Measurements from ENCODE around the gene GALNTL6. TPM values are rescaled to one million over a fixed set of nuclear protein-coding genes. Genes with fewer than 3 reads are reported as not detected.
"Not testable (repeated sequence)": the region's sequence is repeated elsewhere in the genome, so short reads cannot be mapped to it uniquely, and the experiment has no call there.

Gene GALNTL6
- total RNA-seq, 2 experiments from 2014 or later: not detected

DNA sequence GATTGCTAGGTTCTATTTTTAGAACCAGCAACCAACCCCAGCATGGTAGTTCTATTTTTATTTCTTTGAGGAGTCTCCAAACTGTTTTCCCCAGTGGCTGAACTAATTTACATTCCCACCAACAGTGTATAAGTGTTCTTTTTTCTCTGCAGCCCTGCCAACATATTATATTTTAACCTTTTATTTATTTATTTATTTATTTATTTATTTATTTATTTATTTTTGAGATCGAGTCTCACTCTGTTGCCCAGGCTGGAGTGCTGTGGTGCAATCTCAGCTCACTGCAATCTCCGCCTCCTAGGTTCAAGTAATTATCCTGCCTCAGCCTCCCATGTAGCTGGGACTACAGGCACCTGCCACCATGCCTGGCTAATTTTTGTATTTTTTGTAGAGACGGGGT is 1074.2 kb downstream of the GALNTL6 start:
- H3K27me3 Mint-ChIP-seq (ENCODE audit: low read depth); intact Hi-C loops (cut with micrococcal nuclease); H3K27ac Mint-ChIP-seq; H3K4me1 Mint-ChIP-seq (ENCODE audit: low read depth); H3K4me3 Mint-ChIP-seq; DNase-seq; H3K9me3 Mint-ChIP-seq; H3K36me3 Mint-ChIP-seq (ENCODE audit: low read depth); CTCF ChIA-PET: not testable (repeated sequence)

DNA sequence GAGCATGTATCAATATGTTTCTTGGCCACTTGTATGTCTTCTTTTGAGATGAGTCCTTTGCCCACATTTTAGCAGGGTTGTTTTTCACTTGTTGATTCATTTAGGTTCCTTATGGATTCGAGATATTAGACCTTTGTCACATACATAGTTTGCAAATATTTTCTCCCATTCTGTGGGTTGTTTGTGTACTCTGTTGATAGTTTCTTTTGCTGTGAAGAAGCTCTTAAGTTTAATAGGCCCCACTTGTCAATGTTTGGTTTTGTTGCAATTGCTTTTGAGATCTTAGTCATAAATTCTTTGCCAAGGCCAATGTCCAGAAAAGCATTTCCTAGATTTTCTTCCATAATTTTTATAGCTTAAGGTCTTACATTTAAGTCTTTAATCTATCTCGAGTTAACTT is 1074.8 kb downstream of the GALNTL6 start:
- CTCF ChIA-PET: no interaction called here
- H3K27ac Mint-ChIP-seq: no peak overlapping the region

DNA sequence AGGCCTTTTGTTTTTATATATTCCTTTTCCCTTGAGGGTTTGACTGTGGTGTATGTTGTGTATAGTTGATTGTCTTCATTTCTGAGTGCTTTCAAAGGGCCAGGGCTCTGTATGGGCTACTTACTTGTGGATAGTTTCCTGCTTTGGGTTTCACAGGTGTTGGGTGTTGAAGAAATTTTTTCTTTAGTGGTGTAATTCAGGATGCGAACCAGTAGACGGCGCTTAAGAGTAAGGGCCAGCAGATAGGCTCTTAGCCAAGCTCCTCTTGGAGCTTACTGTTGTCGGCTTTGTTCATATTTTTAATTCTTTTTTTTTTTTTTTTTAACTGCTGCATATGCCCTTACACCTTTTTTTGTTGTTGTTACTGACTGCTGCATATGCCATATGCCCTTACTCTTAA is 1079.1 kb downstream of the GALNTL6 start:
- H3K4me1 Mint-ChIP-seq (ENCODE audit: low read depth): no peaks in the 10 kb centered on the region
- no peak overlapping the region for H3K27ac Mint-ChIP-seq
- peaks cover 7% of the 10 kb centered on the region for H3K9me3 Mint-ChIP-seq
- CTCF ChIA-PET: interaction anchor here (0.6 to 1.1 kb wide), 2 partner anchors 252 to 1986 kb away, joined by 3 read pairs; no protein-coding TSS in a partner anchor
- DNase-seq: no peak
- no peak overlapping the region for H3K4me3 Mint-ChIP-seq
- H3K27me3 Mint-ChIP-seq (ENCODE audit: low read depth): peaks cover 2% of the 10 kb centered on the region
- intact Hi-C loops (cut with micrococcal nuclease): no loop called here
- H3K36me3 Mint-ChIP-seq (ENCODE audit: low read depth): no peaks in the 10 kb centered on the region

More for the DNA sequence above, 1074.8 kb downstream of the GALNTL6 start:
- Mint-ChIP-seq H3K27me3 (ENCODE audit: low read depth) (peaks cover 2% of the 10 kb centered on the region), H3K4me1 (ENCODE audit: low read depth) (no peaks in the 10 kb centered on the region), H3K4me3 (no peak overlapping the region), H3K36me3 (ENCODE audit: low read depth) (no peaks in the 10 kb centered on the region), H3K9me3 (peaks cover 4% of the 10 kb centered on the region)
- no peak for DNase-seq
- intact Hi-C loops (cut with micrococcal nuclease): no loop called here

DNA sequence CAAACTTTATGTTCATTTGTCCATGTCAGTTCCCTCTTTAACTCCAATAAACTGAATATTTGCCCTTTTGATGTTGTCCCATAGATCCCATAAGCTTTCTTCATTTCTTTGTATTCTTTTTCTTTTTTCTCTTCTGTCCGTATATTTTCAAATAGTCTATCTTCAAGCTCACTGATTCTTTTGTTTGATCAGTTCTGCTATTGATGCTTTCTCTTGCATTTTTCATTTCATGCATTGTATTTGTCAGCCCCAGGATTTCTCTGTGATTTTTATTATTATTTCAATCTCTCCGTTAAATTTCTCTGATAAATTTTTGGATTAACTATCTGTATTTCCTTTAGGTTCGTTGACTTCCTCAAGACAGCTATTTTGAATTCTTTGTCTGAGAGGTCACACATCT is 1082.5 kb downstream of the GALNTL6 start:
- no peaks in the 10 kb centered on the region for H3K4me1 Mint-ChIP-seq (ENCODE audit: low read depth)
- H3K36me3 Mint-ChIP-seq (ENCODE audit: low read depth): no peaks in the 10 kb centered on the region
- peaks cover 2% of the 10 kb centered on the region for H3K27me3 Mint-ChIP-seq (ENCODE audit: low read depth)
- intact Hi-C loops (cut with micrococcal nuclease): no loop called here
- no peak for DNase-seq
- CTCF ChIA-PET: no interaction called here
- H3K9me3 Mint-ChIP-seq: peaks cover 7% of the 10 kb centered on the region
- no peak overlapping the region for H3K27ac Mint-ChIP-seq
- H3K4me3 Mint-ChIP-seq: no peak overlapping the region

DNA sequence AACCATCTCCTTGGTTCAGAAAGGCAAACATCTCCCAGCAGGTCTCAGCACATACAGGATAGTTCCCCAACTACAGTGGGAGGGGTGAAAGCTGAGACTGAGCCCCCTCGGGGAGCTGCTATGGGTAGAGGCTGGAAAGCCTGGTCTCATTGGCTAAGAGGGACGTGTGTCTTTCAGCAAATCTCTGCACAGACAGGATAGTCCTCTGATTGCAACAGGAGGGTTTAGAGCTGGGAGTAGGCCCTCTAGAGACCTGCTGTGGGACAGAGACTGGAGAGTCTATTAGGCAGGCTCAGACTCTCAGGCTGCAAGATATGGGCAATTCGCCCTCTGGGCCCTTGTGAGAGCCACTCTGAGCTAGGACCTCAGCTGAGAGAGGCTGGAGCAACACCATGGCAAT is 1083.8 kb downstream of the GALNTL6 start:
- Mint-ChIP-seq H3K9me3 (peaks cover 7% of the 10 kb centered on the region), H3K27ac (no peak overlapping the region), H3K4me3 (no peak overlapping the region), H3K27me3 (ENCODE audit: low read depth) (peaks cover 2% of the 10 kb centered on the region), H3K4me1 (ENCODE audit: low read depth) (no peaks in the 10 kb centered on the region), H3K36me3 (ENCODE audit: low read depth) (no peaks in the 10 kb centered on the region)
- DNase-seq: no peak
- intact Hi-C loops (cut with micrococcal nuclease): no loop called here
- CTCF ChIA-PET: interaction anchor here (0.6 kb wide), 1 partner anchor 1077 kb away, joined by 3 read pairs; no protein-coding TSS in a partner anchor

DNA sequence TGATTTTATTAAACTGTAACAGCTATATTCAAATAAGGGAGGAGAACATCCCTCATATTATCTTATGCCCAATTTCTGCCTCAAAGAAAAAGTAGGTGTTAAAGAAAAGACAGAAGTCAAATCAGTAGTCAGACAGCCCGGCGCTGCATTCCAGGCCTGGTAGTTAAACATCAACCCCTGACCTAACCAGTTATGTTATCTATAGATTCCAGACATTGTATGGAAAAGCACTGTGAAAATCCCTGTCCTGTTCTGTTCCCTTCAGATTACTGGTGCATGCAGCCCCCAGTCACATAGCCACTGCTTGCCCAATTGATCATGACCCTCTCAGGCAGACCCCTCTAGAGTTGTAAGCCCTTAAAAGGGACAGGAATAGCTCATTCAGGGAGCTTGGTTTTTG is 1085.5 kb downstream of the GALNTL6 start:
- no peak for DNase-seq
- Mint-ChIP-seq H3K36me3 (ENCODE audit: low read depth) (no peaks in the 10 kb centered on the region), H3K27me3 (ENCODE audit: low read depth) (no peaks in the 10 kb centered on the region), H3K4me1 (ENCODE audit: low read depth) (no peaks in the 10 kb centered on the region), H3K9me3 (peaks cover 5% of the 10 kb centered on the region), H3K27ac (no peak overlapping the region), H3K4me3 (no peak overlapping the region)
- CTCF ChIA-PET: no interaction called here
- intact Hi-C loops (cut with micrococcal nuclease): no loop called here

DNA sequence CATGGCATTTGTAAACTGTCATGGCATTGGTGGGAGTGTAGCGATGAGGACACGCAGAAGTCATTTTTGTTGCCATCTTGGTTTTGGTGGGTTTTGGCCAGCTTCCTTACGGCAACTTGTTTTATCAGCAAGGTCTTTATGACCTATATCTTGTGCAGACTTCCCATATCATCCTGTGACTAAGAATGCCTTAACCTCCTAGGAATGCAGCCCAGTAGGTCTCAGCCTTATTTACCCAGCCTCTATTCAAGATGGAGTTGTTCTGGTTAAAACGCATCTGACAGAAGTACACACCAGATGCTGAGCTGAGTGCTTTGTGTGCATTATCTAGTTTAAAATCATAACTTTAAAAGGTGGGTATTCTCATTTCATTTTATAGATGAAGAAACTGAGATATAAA is 1086.7 kb downstream of the GALNTL6 start:
- no peak for DNase-seq
- Mint-ChIP-seq H3K9me3 (peaks cover 5% of the 10 kb centered on the region), H3K27ac (no peak overlapping the region), H3K27me3 (ENCODE audit: low read depth) (peaks cover 3% of the 10 kb centered on the region), H3K4me1 (ENCODE audit: low read depth) (no peaks in the 10 kb centered on the region), H3K4me3 (no peak overlapping the region), H3K36me3 (ENCODE audit: low read depth) (no peaks in the 10 kb centered on the region)
- CTCF ChIA-PET: no interaction called here
- intact Hi-C loops (cut with micrococcal nuclease): no loop called here

DNA sequence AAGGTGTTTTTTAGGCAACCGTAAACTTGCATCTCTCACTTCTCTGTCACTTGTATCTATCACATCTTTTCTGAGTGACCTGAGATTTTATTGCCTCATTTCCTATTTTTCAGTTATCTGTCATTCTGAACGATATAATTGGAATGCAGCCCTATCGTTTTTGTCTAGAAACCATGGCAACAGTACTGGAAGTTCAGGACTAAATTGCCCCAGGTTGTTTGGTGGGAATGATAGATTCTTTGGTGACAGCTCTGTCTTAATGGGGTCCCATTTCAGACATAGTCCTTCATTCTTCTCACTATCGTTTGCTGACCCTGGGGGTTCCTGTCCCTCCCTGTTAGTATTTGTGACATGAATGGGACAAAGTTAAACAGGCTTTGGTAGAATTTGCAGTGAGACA is 1087.7 kb downstream of the GALNTL6 start:
- intact Hi-C loops (cut with micrococcal nuclease): no loop called here
- CTCF ChIA-PET: no interaction called here
- Mint-ChIP-seq H3K9me3 (no peaks in the 10 kb centered on the region), H3K4me3 (no peak overlapping the region), H3K27me3 (ENCODE audit: low read depth) (peaks cover 6% of the 10 kb centered on the region), H3K36me3 (ENCODE audit: low read depth) (no peaks in the 10 kb centered on the region), H3K27ac (no peak overlapping the region), H3K4me1 (ENCODE audit: low read depth) (no peaks in the 10 kb centered on the region)
- DNase-seq: no peak

DNA sequence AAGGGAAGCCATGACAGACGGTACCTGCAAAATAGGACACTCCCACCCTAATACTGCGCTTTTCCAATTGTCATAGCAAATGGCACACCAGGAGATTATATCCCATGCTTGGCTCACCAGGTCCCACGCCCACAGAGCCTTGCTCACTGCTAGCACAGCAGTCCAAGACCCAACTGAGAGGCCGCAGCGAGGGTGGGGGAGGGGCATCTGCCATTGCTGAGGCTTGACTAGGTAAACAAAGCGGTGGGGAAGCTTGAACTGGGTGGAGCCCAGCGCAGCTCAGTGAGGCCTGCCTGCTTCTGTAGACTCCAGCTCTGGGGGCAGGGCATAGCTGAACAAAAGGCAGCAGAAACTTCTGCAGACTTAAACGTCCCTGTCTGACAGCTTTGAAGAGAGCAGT is 1099.3 kb downstream of the GALNTL6 start:
- H3K27ac Mint-ChIP-seq; H3K27me3 Mint-ChIP-seq (ENCODE audit: low read depth); DNase-seq; intact Hi-C loops (cut with micrococcal nuclease); H3K36me3 Mint-ChIP-seq (ENCODE audit: low read depth); H3K9me3 Mint-ChIP-seq; CTCF ChIA-PET; H3K4me3 Mint-ChIP-seq; H3K4me1 Mint-ChIP-seq (ENCODE audit: low read depth): not testable (repeated sequence)

DNA sequence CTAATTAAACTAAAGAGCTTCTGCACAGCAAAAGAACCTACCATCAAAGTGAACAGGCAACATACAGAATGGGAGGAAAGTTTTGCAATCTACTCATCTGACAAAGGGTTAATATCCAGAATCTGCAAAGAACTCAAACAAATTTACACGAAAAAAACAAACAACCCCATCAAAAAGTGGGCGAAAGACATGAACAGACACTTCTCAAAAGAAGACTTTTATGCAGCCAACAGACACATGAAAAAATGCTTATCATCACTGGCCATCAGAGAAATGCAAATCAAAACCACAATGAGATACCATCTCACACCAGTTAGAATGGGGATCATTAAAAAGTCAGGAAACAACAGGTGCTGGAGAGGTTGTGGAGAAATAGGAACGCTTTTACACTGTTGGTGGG is 1104.2 kb downstream of the GALNTL6 start:
- H3K9me3 Mint-ChIP-seq; H3K36me3 Mint-ChIP-seq (ENCODE audit: low read depth); H3K27ac Mint-ChIP-seq; CTCF ChIA-PET; intact Hi-C loops (cut with micrococcal nuclease); H3K4me3 Mint-ChIP-seq; DNase-seq; H3K27me3 Mint-ChIP-seq (ENCODE audit: low read depth); H3K4me1 Mint-ChIP-seq (ENCODE audit: low read depth): not testable (repeated sequence)

DNA sequence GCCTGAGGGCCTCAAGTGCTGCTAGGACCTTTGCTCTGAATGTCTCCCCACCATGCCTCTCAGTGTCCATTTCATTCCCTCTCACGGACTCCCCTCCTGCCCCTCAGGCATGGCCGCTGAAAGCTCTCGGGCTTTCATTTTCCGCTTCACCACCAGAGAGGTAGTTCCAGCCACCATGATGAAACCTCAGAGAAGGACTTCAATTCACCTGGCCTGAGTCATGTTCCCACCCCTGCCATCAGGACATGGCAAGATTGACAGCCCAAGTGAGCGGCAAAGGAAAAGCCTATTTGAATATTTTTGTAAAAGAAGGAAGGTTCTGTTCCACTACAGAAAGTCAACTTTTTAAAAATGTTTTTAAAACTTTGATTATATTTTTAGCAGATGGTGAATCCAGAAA is 1106.1 kb downstream of the GALNTL6 start:
- Mint-ChIP-seq H3K9me3 (peaks cover 9% of the 10 kb centered on the region), H3K27ac (no peak overlapping the region), H3K36me3 (ENCODE audit: low read depth) (no peaks in the 10 kb centered on the region), H3K4me1 (ENCODE audit: low read depth) (no peaks in the 10 kb centered on the region), H3K4me3 (no peak overlapping the region), H3K27me3 (ENCODE audit: low read depth) (no peaks in the 10 kb centered on the region)
- DNase-seq: no peak
- intact Hi-C loops (cut with micrococcal nuclease): no loop called here
- CTCF ChIA-PET: no interaction called here

DNA sequence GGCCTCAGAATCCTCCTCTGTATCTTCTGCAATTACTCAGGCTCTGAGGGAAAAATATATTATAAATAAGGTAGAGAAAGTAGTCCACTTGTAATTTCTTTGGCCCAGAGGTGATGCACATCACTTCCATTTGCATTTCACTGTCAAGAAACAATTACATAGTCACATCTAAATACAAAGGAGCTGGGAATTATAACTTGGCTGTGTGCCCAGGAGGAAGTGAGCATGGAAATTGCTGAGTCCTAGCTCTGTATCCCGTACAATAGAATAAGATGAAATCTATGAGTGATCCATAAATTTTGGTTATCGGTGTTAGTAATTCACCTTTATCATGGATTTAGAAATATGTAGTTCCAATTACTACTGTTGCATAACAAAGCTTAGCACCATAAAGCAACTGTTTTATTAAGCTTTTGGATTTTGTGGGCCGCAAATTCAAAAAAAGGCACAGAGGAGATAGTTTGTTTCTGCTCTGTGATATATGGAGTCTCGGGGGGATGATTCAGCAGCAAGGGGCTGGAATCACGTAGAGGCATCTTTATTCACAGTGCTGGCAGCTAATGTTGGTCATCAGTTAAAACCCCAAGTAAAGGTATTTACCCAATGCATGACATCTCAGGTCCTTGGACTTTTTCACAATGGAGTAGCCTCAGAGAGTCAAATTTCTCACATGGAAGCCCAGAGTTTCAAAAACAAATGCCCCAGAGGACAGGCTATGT is 1114.1 kb downstream of the GALNTL6 start:
- Mint-ChIP-seq H3K9me3 (no peaks in the 10 kb centered on the region), H3K27ac (no peak overlapping the region), H3K4me1 (ENCODE audit: low read depth) (no peaks in the 10 kb centered on the region), H3K36me3 (ENCODE audit: low read depth) (no peaks in the 10 kb centered on the region), H3K27me3 (ENCODE audit: low read depth) (no peaks in the 10 kb centered on the region), H3K4me3 (no peak overlapping the region)
- intact Hi-C loops (cut with micrococcal nuclease): no loop called here
- DNase-seq: no peak
- CTCF ChIA-PET: interaction anchor here (0.7 kb wide), 1 partner anchor 408 kb away, joined by 3 read pairs; no protein-coding TSS in a partner anchor

DNA sequence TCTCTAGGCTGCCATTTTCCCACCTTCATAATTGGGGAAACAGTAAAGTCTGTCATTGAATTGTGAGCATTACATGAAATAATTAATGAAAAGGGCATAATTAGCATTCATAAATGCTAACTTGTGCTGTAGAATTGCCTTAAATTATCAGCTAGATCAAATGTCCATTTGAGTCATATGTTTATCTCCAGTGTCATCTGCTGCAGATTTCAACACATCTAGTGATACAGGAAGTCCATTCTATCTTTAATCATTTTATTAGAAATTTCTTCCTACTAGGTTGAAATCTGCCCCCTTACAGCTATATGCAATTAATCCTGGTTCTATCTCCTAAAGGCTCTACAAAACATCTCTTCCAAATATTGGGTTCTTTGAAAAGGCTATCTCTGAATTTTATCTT is 1115.1 kb downstream of the GALNTL6 start:
- Mint-ChIP-seq H3K4me1 (ENCODE audit: low read depth) (no peaks in the 10 kb centered on the region), H3K27ac (no peak overlapping the region), H3K9me3 (no peaks in the 10 kb centered on the region), H3K27me3 (ENCODE audit: low read depth) (no peaks in the 10 kb centered on the region), H3K36me3 (ENCODE audit: low read depth) (no peaks in the 10 kb centered on the region), H3K4me3 (no peak overlapping the region)
- intact Hi-C loops (cut with micrococcal nuclease): no loop called here
- CTCF ChIA-PET: no interaction called here
- DNase-seq: no peak
